GM19438 (cell line): ENCODE results near the gene TET2.

Experiments
- ATAC-seq: cut with Tn5 transposase; IDR thresholded peaks from one replicate; pipeline ENCODE4 v1.9.1; 2021; ENCODE audit warnings: low read depth; ENCODE audit not compliant: unreplicated experiment

TET2 gene

DNA sequence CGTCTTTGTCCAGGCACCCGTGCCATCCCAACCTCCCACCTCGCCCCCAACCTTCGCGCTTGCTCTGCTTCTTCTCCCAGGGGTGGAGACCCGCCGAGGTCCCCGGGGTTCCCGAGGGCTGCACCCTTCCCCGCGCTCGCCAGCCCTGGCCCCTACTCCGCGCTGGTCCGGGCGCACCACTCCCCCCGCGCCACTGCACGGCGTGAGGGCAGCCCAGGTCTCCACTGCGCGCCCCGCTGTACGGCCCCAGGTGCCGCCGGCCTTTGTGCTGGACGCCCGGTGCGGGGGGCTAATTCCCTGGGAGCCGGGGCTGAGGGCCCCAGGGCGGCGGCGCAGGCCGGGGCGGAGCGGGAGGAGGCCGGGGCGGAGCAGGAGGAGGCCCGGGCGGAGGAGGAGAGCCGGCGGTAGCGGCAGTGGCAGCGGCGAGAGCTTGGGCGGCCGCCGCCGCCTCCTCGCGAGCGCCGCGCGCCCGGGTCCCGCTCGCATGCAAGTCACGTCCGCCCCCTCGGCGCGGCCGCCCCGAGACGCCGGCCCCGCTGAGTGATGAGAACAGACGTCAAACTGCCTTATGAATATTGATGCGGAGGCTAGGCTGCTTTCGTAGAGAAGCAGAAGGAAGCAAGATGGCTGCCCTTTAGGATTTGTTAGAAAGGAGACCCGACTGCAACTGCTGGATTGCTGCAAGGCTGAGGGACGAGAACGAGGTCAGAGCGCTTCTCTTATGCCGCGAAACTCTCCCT is at the start of gene TET2:
TET2 (plus strand) TSS at position 601 of the 740 bp plus-strand sequence. CDS start 87,067 bp downstream, outside the sequence.
- peak; percentile 72 for ATAC-seq

DNA sequence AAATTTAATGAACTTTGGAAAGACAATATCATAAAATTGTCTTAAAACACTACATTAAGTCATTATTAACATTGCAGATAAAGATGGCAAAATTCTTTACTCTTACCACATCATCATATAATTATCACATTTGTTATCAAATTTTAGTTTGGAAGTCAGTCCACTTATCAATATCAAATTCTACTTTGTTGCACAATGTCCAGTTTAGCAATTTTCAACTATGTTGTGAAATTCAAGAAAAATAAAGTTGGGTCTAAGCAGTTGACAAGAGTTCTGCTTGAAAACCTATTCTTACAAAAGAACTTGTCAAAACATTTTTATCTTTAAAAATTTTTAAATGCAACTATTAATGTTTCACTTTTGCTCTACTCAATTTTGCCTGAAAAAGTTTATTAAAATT is 44.7 kb upstream of the TET2 start:
- ATAC-seq, result no peak

DNA sequence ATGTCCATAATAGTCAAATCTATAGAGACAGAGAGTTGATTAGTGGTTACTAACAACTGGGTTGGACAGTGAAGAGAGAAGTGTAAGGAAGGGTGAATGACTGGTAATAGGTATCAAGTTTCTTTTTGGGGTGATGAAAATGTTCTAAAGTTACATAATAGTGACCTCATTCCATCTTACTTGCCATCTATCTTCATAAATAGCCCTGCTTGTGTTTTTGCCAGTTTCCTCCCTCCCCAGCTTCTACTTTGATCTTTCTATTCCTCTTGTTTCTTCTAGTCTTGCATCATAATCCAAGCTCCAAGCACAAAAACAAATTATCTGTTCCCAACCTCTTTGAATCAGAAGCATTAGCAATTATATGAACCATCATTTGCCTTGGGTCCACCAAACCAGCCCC is 40.2 kb upstream of the TET2 start:
- no peak for ATAC-seq

DNA sequence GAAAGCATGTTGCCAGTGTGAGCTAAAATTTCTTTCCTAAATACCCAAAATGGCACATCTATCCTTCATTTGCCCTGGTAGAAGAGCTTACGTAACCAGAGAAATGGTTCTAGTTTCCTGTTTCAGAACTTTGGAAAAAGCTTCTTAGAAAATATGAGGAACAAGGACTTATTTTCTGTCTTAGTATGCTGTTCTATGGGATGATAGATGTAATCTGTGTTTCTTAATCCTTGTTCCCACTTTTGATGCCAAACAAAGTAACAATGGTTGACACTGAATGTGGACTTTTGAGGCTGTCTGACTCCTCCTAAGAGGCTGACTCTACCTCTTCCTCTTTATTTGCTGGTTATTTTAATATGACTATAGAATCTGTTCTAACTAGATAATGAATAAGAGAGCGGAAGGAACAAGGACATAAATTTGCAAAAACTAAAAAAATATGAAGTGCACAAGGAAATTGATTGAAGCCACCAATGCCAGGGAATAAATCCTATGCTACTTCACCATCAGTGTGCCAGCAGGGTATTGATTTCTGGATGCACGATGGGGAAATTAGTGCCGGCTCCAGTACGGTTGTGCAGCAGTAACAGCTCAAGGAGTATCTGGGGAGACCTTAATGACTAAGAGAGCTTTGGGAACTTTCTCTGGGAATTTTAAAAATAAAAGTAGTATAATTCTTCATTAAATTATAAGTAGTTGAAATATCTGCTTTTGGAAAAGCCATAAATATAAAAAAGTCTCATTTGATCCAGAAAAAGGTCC is 39.4 kb upstream of the TET2 start:
- ATAC-seq, result no peak

DNA sequence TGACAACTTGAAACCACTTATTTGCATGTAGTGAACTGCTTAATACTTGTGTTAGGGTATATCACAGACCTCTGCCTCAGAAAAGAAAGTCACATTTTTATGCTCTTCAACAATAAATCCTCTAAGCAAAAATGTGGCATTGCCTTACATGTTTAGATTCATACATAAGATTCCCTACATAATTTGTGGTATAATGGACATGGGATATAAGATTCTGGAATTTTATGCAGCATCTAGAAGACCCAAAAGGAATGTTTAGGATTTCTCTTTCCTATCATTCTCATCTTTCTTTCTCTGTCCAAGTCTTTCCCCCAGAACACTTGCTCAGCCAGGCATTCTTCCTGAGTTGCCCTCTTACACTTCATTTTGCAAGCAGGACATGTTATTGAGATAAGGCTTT is 37.7 kb upstream of the TET2 start:
- no peak for ATAC-seq

DNA sequence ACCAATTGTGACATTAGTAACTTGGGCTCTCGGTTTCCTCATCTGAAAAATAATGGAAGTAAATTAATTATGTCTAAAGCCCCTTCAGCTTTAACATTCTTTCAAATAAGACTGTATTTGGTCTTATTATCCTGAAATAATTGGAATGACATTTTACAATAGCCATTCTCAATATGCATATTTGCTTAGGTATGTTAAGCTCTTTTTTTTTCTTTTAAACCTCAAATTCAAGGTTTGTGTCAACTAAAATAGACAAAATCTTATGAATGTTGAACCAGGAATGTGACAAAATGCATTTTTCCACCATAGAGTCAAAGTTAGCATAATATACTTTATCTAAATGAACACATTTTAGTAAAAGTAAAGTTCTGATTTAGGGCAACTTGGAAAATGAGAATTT is 34.4 kb upstream of the TET2 start:
- ATAC-seq, result no peak

DNA sequence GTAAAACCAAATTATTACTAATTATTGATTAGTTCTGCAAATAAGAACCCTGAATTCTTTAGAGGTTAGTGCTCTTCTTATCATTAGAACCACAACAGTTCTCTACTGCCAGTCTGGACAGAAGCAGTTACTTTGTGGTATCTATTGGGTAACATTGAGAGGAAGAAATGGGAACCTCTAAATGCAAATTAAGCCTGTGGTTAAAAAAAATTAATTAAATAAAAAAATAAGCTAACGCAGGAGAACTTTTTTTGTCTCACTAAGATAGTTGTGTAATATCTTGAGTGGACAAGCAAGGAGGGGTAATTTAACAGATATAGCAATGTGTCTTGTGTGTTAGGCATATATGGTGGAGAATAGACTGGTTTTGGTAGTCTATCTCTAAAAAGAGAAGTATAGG is 32.9 kb upstream of the TET2 start:
- no peak for ATAC-seq

DNA sequence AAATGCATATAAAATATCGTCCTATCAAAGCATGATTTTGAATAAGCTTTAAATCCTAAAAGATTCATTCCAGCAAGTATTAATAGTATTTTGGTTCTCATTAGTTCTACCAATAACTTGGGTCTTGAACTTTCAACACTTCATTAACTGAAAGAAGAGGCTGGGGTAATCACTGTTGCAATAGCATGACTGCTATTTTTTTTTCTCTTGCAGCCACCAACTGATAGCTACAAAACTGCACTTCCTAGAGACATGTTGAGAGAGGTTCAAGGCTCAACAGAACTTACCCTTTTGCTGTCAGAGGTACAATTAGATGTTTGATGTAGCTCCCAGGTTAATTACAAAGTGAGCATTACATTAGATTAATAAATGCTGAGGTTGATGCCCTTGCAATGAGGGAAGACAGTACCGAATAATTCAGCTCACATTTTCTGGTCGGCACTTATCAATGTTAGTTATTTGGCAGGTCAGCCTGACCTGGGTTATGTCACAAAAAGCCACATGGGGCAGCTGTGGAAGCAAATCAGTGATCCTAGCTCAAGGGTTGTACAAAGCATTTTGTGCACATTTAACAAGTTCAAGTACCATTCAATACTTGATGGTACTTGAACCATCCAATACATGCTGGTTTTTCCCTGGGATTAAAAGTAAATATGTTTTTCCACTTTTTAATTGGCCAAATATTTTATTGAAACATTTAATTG is 29.9 kb upstream of the TET2 start:
- ATAC-seq, result no peak

DNA sequence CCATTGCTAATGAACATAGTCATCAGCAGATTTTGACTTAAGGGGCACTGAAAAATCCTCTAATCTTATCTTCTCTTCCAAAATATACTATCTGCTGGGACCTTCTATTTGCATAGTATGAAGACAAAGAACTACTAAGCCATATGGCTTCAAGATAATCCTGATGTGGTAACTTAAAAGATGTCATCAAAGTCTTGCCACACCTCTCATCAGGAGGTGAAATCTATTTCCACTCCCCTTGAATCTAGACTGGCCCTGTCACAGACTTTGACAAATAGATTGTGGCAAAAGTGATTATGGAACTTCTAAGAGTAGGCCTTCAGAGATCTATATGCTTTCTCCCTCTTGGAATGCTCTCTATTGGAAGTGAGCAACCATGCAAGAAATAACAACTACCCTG is 27.3 kb upstream of the TET2 start:
- ATAC-seq, result no peak

DNA sequence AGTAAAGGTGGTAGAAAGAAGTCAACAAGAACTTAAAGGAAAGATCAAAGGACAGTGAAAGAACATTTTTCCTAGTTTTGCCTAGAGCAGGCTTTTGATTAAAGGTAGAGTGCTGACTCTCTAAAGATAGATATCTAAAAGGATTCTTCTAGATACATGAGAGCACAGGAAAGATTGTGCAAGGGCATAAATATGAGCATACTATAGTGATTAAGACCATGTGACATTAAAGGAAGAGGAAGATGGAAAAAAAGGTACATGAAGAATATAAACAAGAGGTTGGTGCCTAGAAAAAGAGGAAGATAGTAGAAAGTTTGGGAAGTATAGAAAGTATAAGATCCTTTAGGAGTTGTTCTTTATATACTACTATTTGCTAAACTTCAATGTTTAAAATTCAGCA is 26.1 kb upstream of the TET2 start:
- ATAC-seq, result no peak

DNA sequence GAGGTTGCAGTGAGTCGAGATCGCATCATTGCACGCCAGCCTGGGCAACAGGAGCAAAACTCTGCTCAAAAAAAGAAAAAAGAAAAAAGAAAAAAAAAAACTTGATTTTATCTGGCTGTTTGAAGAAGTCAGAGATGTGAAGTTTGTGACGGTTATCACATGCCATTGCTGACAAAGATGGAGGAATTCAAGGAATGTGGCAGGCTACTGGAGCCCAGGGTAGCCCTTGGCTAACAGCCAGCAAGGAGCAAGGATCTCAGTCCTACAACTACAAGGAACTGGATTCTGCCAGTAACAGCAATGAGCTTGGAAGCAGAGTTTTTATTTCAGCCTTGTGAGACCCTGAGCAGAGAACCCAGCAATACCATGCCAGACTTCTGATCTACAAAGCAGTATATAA is 24.3 kb upstream of the TET2 start:
- no peak for ATAC-seq

DNA sequence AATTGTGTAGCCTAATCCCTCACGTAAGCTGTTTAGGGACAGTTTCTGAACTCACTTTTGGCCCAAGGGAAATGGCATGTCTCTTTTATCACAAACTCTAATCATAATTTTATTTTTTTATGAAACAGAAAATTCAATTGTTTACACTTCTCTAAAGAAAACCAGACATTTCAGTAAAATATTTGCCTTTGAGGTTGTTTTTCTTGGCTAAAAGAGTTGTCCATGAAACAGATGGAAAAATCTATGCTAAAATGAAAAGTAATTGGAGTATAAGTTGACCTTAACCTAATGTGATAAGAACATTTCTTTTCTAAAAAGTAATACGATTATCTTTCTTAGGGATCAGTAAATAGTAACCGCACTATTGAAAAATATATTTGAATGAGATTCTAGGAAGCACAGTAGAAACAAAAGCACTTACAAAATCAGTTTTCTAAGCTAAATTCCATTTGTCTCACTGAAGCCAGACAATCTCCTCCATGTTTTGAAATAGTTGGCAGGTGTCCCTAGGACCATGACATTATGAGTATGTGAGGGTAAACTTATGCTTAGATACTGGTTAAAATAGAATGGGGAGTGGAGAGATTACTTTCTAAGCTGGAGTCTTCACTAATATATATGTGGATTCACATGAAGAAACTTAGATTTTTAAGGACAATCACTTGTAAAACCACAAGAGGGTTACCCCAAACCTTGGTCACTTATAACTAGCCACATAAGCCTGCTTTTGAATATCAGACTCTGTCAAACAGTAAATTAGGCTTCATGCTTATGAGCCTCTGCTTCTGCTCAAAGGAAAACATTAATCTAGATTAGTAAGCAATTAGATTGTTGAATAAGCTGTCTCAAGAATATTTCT is 20.1 kb upstream of the TET2 start:
- ATAC-seq, result no peak

DNA sequence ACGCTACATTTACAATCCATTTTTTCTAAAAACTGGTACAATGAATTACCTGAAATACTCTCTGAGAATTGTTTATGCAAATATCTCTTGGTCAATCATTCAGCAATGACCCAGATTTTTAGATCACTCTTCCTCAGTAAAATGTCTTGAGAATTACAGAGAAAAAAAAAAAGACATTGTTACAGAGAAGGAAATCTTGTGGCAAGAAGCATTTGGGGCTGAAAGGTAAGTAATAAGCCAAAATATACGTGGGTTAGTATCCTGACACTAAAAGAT is 19.6 kb upstream of the TET2 start:
- ATAC-seq, result no peak

DNA sequence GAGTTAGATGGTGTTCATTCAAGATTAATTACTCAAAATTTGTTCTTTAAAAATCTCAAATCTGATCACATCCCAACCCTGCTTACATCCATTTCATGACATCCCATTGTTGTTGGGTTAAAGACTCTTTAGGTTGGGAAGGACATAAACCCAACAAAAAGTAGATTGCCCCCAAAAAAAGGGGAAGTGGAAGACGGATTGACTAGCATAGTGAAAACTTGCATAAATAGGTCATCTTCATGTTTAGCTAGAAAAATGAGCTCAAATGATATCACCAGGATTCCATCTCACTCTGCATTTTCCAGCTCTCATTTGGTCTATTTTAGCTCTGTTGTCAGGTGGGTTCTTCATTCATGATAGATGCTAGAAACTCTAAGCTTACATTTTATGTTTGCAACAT is 18.5 kb upstream of the TET2 start:
- peak; percentile 56 for ATAC-seq

DNA sequence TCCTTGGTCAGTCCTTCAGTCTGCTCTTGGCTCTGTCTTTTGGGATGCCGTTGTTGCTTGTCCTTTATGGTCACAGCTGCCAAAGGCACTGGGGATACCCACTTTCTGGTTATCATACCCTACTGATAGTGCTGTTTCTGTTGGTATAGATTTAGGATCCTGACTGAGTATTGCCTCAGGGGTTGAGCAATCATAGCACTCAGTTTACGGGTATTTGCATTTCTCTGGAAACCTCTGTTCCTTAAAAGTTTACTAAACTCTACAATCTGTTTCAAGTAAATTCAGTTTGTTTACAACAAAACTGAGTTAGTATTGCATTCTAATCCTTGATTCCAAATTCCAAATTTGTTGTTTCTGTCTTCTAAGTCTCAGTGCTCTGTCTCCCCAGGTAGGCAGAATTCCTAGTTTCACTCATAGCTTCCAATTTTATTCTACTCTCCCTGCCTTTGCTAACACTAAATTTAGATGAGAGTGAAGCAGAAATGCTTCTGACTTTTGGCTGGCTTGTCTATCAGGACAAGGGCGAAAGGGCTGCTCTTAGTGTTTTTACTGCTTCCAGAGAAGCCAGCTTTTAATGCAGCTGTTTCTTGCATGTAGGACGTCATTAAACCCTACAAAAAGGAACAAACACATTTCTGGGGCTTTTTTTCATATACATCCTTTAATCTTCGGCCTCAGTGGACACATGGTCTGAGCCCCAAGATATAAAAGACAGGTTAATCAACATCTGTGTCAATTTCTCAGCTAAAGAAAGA is 17.2 kb upstream of the TET2 start:
- no peak for ATAC-seq

DNA sequence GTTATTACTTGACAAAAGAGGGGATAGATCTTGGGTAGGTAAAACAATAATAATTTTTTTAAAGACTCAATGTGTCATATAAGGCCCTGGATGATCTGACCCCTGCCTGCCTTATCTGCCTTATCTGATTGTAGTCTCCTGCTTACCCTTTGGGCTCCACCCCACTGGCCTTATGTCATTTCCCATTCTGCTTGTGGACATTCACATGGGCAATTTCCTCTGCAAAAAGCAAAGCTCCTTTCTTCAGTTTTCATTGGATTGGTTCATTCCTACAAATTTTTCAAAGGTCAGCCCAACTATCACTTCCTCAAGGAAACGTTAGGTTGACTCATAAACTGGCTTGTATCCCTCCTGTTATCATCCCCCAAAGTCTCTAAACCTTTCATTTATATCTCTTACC is 15.7 kb upstream of the TET2 start:
- no peak for ATAC-seq

DNA sequence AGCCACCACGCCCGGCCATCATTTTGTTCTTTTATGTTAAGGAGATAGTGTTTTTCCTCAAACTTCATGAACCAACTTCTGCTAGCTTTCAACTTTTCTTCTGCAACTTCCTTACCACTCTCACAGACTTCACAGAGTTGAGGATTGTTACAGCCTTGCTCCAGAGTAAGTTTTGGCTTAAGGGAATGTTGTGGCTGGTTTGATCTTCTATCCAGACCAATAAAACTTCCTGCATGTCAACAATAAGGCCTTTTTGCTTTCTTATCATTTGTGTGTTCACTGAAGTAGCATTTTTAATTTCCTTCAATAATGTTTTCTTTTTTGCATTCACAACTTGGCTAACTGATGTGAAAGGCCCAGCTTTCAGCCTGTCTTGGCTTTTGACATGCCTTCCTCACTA is 12.7 kb upstream of the TET2 start:
- no peak for ATAC-seq

DNA sequence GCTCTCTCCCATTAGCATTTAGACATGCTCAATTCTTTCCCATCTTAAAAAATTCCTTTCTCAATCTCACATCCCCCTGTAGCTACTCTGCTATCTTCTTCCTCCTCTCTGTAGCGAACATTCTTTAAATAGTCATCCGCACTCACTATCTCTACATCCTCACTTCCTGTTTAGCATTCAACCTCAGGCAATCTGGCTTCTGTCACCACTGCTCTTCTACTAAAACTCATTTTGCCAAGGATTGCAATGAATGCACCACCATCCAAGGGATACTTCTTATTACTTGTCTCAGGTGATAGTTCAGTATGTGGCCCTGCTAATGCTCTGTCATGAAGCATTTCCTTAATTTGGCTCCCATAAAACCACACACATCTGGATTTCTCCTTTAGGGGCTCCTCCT is 10.9 kb upstream of the TET2 start:
- no peak for ATAC-seq

DNA sequence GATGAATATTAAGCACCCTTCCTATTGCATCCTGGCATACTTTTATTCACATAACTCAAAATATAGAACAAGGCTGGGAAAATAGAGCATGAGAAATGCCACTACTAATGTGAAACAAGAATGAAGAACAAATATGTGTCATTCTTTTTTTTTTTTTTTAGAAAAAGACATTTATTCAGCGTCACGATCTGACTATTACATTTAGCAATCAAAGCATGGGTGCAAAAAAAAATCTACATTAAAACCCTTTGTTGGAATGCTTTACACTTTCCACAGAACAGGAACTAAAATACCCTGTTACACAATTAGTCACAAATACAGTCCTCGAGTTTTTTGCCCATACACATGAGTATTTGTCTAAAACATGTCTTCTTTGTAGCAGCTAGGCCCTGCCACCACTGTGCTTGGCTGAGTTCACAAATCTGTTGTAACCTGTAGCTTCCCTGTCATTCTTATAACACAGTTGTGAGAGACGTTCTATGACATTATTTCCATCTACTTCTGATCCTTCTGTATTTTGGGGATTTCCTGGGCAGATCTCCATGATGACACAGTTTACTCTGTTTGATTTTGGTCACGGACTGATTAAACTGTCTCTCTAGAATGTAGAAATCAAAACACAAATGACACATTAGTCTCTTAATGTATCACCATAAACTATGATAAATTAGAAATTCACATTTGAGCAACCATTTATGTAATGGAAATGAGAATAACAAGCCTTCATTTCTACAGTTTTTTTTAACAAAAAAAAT is 9.4 kb upstream of the TET2 start:
- ATAC-seq, result no peak

DNA sequence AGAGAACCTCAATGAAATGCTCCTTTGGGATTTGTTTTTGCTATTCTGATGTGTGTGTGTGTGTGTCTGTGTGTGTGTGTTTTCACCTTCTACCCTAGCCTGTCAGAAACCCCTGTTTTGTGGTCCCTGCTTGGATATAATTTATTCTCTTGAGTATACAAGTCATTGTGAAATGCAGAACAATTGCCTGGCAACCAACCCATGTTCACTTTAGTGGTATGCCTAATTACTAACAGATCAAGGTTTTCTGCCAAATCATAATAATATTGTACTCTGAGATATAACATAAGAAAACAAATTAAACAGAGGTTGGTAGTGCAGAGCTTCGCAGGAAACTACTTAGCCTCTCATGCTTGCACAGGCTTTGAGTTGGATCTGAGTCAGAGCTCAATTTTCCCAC is 7.0 kb upstream of the TET2 start:
- no peak for ATAC-seq
